Peyer's patch (tissue), 4 donors: Measurements from ENCODE around the gene ALPI.

Source experiments
- POLR2A ChIP-seq, 2 donors: fragments of 450-650 bp; IDR thresholded peaks; one replicate each; pipeline ENCODE4 v1.5.1; 2017; ENCODE audit warnings: antibody characterized with exemption in 2 of 2, mild to moderate bottlenecking in 2 of 2, moderate library complexity in 2 of 2
- TF ChIP-seq, protein P1 (sequence below), 6 experiments: fragments of 450-650 bp in 4 of 6; fragments of 200-600 bp in 2 of 6; sonication (generic) in 1 of 6; IDR thresholded peaks; one replicate each; pipeline ENCODE4 v1.5.1; 2017 to 2019; ENCODE audit warnings: antibody characterized with exemption in 6 of 6, mild to moderate bottlenecking in 3 of 6, moderate library complexity in 1 of 6

DNA sequence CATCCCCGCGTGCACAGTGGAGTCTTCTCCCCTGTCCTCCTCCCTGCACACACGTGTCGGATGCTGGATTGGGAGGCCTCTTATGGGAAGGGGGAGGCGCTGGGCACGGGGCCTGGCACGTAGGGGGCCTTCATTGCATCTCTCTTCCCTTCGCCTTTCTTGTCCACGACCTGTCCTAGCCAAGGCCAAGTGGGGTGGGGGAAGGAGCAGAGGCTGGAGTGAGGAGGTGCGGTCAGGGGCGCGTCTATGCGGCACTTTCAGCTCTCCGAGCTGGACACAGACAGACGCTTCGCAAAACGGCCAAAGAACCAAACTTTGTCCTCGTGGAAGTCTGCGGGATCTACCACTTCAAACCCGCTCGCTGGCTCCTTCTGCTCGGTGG, 35.9 kb upstream of the ALPI start:
- TF ChIP-seq, protein P1, sequence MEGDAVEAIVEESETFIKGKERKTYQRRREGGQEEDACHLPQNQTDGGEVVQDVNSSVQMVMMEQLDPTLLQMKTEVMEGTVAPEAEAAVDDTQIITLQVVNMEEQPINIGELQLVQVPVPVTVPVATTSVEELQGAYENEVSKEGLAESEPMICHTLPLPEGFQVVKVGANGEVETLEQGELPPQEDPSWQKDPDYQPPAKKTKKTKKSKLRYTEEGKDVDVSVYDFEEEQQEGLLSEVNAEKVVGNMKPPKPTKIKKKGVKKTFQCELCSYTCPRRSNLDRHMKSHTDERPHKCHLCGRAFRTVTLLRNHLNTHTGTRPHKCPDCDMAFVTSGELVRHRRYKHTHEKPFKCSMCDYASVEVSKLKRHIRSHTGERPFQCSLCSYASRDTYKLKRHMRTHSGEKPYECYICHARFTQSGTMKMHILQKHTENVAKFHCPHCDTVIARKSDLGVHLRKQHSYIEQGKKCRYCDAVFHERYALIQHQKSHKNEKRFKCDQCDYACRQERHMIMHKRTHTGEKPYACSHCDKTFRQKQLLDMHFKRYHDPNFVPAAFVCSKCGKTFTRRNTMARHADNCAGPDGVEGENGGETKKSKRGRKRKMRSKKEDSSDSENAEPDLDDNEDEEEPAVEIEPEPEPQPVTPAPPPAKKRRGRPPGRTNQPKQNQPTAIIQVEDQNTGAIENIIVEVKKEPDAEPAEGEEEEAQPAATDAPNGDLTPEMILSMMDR (IDR thresholded peaks at IDR 0.05), result no peak
- no peak for TF ChIP-seq POLR2A (IDR thresholded peaks at IDR 0.05)
